RWPE2 (cell line): ENCODE results near the gene KIF25.

Experiments
- ATAC-seq: fragments of 200-7000 bp; cut with Tn5 transposase; 3 replicates; pipeline ENCODE4 v1.9.1; 2021; ENCODE audit warnings: low read depth
- DNase-seq: peaks from one replicate; pipeline ENCODE4 v3.0.0-alpha.2; 2020; ENCODE audit warnings: low spot score
- H3K27ac ChIP-seq: fragments of 450-650 bp; 2 replicates; pipeline ENCODE4 v1.5.1; 2017; ENCODE audit warnings: mild to moderate bottlenecking; ENCODE audit not compliant: poor library complexity, severe bottlenecking
- H3K27me3 ChIP-seq: fragments of 250-450 bp; sonication (Bioruptor Pico); 2 replicates; pipeline ENCODE4 v1.5.1; 2021; ENCODE audit warnings: mild to moderate bottlenecking, moderate library complexity; ENCODE audit not compliant: insufficient read depth, poor library complexity, severe bottlenecking
- H3K36me3 ChIP-seq: fragments of 250-450 bp; sonication (Bioruptor Pico); 2 replicates; pipeline ENCODE4 v1.5.1; 2020; ENCODE audit warnings: low read depth, mild to moderate bottlenecking, moderate library complexity
- H3K4me1 ChIP-seq: fragments of 250-450 bp; sonication (Bioruptor Pico); 2 replicates; pipeline ENCODE4 v1.5.1; 2021; ENCODE audit warnings: mild to moderate bottlenecking, moderate library complexity; ENCODE audit not compliant: insufficient read depth, poor library complexity, severe bottlenecking
- H3K4me3 ChIP-seq: fragments of 250-450 bp; sonication (Bioruptor Pico); 2 replicates; pipeline ENCODE4 v1.5.1; 2021; ENCODE audit warnings: mild to moderate bottlenecking, moderate library complexity; ENCODE audit not compliant: severe bottlenecking
- H3K9me3 ChIP-seq: fragments of 250-450 bp; sonication (Bioruptor Pico); 2 replicates; pipeline ENCODE4 v1.5.1; 2021; ENCODE audit warnings: mild to moderate bottlenecking, moderate library complexity; ENCODE audit not compliant: severe bottlenecking
- CTCF ChIP-seq: fragments of 450-650 bp; IDR thresholded peaks from one replicate; pipeline ENCODE4 v1.5.1; 2017; ENCODE audit warnings: mild to moderate bottlenecking, moderate library complexity; ENCODE audit not compliant: poor library complexity, severe bottlenecking

KIF25 gene

GRCh38 chr6:168082860-168083513 lies 85.5 kb downstream of the KIF25 start:
- no peak overlapping the region for H3K4me3 ChIP-seq
- DNase-seq (no peak), ATAC-seq (no peak)
- H3K36me3 ChIP-seq = no peaks in the 10 kb centered on the region
- no peak overlapping the region for H3K27ac ChIP-seq
- no peaks in the 10 kb centered on the region for H3K4me1 ChIP-seq
- no peak for TF ChIP-seq CTCF
- no peaks in the 10 kb centered on the region for H3K9me3 ChIP-seq
- no peaks in the 10 kb centered on the region for H3K27me3 ChIP-seq

- no peak overlapping the region for H3K27ac ChIP-seq
- H3K9me3 ChIP-seq = no peaks in the 10 kb centered on the region
- no peaks in the 10 kb centered on the region for H3K36me3 ChIP-seq
- no peak for TF ChIP-seq CTCF
- H3K4me1 ChIP-seq = no peaks in the 10 kb centered on the region
- DNase-seq (no peak), ATAC-seq (no peak)
- H3K27me3 ChIP-seq = no peaks in the 10 kb centered on the region
- H3K4me3 ChIP-seq = no peak overlapping the region
These were observed 86.0 kb downstream of the KIF25 start for GRCh38 chr6:168083514-168083885.

GRCh38 chr6:168084465-168085160 lies 87.1 kb downstream of the KIF25 start:
- Histone ChIP-seq H3K9me3 (no peaks in the 10 kb centered on the region), H3K36me3 (no peaks in the 10 kb centered on the region), H3K4me1 (no peaks in the 10 kb centered on the region), H3K4me3 (no peak overlapping the region), H3K27me3 (no peaks in the 10 kb centered on the region), H3K27ac (no peak overlapping the region)
- TF ChIP-seq CTCF = no peak
- DNase-seq = no peak
- ATAC-seq = no peak

GRCh38 chr6:168086066-168086465 lies 88.6 kb downstream of the KIF25 start:
- H3K9me3 ChIP-seq = no peaks in the 10 kb centered on the region
- H3K27ac ChIP-seq = no peak overlapping the region
- no peaks in the 10 kb centered on the region for H3K4me1 ChIP-seq
- no peaks in the 10 kb centered on the region for H3K27me3 ChIP-seq
- DNase-seq = no peak
- no peak overlapping the region for H3K4me3 ChIP-seq
- no peaks in the 10 kb centered on the region for H3K36me3 ChIP-seq
- no peak for ATAC-seq
- no peak for TF ChIP-seq CTCF

- Histone ChIP-seq H3K27me3 (no peaks in the 10 kb centered on the region), H3K36me3 (no peaks in the 10 kb centered on the region), H3K4me1 (no peaks in the 10 kb centered on the region), H3K27ac (no peak overlapping the region), H3K4me3 (no peak overlapping the region), H3K9me3 (no peaks in the 10 kb centered on the region)
- TF ChIP-seq CTCF = no peak
- ATAC-seq = no peak
- no peak for DNase-seq
These were observed 89.1 kb downstream of the KIF25 start for GRCh38 chr6:168086616-168087015.
